Measurements from ENCODE around the gene PRSS23.

The PRSS23 gene

DNA sequence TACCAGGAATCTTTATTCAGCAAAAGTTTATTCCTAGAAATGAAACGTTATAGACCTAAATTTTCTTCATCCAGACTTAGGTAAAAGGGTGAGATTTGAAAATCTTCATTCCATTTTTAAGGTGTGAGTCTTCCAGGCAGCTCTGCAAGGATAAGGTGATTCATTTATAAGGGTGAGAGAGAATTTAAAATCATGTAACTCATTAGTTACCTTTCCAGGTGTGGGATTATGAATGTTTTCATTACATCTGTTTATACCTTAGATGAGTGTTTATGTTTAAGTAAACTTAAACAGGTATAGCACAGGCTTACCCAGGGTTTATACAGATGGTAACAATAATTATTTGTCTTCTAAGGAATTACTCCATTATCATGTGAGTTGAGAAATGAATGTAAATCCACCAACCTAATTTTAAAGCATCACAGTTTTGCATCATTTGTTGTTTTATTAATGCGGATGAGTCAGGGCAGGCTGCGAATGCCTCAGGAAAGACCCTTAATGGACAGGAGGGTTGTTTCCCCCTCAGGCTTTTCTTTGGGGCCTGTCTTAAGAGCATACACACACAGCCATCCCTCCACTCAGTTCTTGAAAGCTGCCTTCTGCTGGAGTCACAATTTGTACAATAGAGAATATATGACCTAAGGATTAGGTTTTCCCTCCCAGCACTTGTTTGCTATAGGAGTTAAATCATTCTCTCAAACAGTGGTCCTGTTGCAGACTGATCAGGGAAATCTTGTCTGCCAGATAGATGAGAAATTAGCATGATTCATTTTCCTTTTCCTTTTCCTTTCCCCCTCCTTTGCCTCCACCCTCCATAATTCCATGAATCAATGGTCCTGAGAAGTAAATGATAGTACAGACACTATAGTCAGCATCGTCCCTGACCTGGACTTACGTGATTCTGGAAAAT lies 3.0 kb downstream of the PRSS23 start:
- H3K9ac ChIP-seq (ENCODE audit: low read length): peak overlapping the region; percentile 3
- peaks cover 10% of the 10 kb centered on the region for H3K36me3 ChIP-seq (ENCODE audit: insufficient read depth, low read length)
- H3K4me3 ChIP-seq (ENCODE audit: low read depth in 1 of 2, low read length in 2 of 2): peak overlapping the region in 1 of 2 donors; percentile 88
- peaks cover 61% of the 10 kb centered on the region for H3K4me1 ChIP-seq (ENCODE audit: insufficient read depth, low read length)
- no peaks in the 10 kb centered on the region for H3K9me3 ChIP-seq (ENCODE audit: low read length)
- H3K27me3 ChIP-seq (ENCODE audit: control insufficient read depth in 1 of 2, insufficient read depth in 2 of 2, low read length in 2 of 2): no peaks in the 10 kb centered on the region
- H3K27ac ChIP-seq (ENCODE audit: low read depth, low read length): peak overlapping the region; percentile 16

DNA sequence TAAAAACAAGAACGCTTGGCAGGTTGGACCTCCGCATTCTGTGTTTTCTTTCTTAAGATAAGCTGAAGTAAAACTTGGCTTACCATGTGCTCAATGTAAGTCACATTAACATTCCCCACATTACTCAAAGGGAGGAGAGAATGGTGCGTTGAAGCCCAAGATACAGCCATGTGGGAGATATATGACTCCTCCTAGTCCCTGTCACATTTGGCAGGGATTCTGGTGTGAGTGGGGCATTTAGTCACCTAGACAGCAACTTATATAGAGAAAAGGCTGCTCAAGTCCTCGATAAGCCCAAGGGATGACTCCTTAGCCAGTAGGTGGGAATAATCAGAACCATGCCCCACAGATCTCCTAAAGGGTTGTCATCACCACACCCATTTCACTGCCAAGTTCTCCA lies 4.6 kb downstream of the PRSS23 start:
- peaks cover 62% of the 10 kb centered on the region for H3K4me1 ChIP-seq (ENCODE audit: insufficient read depth, low read length)
- no peaks in the 10 kb centered on the region for H3K27me3 ChIP-seq (ENCODE audit: control insufficient read depth in 1 of 2, insufficient read depth in 2 of 2, low read length in 2 of 2)
- H3K36me3 ChIP-seq (ENCODE audit: insufficient read depth, low read length): peaks cover 15% of the 10 kb centered on the region
- H3K9ac ChIP-seq (ENCODE audit: low read length): no peak overlapping the region
- H3K4me3 ChIP-seq (ENCODE audit: low read depth in 1 of 2, low read length in 2 of 2): no peak overlapping the region
- H3K9me3 ChIP-seq (ENCODE audit: low read length): no peaks in the 10 kb centered on the region
- H3K27ac ChIP-seq (ENCODE audit: low read depth, low read length): no peak overlapping the region

DNA sequence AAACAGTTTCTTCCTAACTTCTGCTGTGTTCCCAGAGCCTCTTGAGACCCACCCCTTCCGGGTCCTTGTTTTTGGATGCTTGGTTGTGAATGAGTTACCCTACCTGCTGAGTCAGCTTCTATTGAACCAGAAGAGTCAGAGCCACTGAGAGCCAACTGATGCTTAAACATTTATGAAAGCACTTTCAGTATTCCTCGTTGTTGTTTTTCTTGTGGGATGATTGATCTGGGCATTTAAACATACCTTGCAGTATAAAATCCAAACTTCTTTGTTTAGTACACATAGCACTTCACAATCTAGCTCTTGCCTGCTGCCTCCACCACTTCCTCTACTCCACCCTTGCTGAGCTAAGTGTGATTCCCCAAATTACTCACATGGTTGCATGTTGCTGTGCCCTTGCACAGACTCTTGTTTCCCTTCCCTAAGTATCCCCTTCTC lies 5.5 kb downstream of the PRSS23 start:
- no peak overlapping the region for H3K4me3 ChIP-seq (ENCODE audit: low read depth in 1 of 2, low read length in 2 of 2)
- no peaks in the 10 kb centered on the region for H3K9me3 ChIP-seq (ENCODE audit: low read length)
- H3K4me1 ChIP-seq (ENCODE audit: insufficient read depth, low read length): peaks cover 65% of the 10 kb centered on the region
- H3K36me3 ChIP-seq (ENCODE audit: insufficient read depth, low read length): peaks cover 15% of the 10 kb centered on the region
- no peak overlapping the region for H3K9ac ChIP-seq (ENCODE audit: low read length)
- H3K27ac ChIP-seq (ENCODE audit: low read depth, low read length): no peak overlapping the region
- no peaks in the 10 kb centered on the region for H3K27me3 ChIP-seq (ENCODE audit: control insufficient read depth in 1 of 2, insufficient read depth in 2 of 2, low read length in 2 of 2)

DNA sequence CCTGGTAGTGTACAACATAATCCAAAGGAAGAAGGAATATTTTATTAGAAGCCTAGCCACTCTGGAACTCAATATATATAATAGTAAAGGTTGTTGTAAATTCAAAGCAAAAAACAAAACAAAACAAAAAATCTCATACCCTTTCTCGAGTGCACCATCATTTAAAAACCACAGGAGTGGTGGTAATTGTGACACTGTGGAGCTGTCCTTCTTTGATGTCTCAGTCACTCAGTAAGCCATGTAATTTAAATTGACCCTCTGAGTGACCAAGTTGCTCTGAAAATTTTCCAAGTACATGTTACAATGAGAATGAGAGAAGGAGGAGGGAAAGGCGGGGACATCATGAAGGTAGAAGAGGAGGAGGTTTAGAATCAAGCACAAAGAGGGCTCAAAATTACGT lies 6.6 kb downstream of the PRSS23 start:
- no peaks in the 10 kb centered on the region for H3K27me3 ChIP-seq (ENCODE audit: control insufficient read depth in 1 of 2, insufficient read depth in 2 of 2, low read length in 2 of 2)
- no peak overlapping the region for H3K4me3 ChIP-seq (ENCODE audit: low read depth in 1 of 2, low read length in 2 of 2)
- no peak overlapping the region for H3K9ac ChIP-seq (ENCODE audit: low read length)
- no peak overlapping the region for H3K27ac ChIP-seq (ENCODE audit: low read depth, low read length)
- no peaks in the 10 kb centered on the region for H3K9me3 ChIP-seq (ENCODE audit: low read length)
- H3K36me3 ChIP-seq (ENCODE audit: insufficient read depth, low read length): peaks cover 15% of the 10 kb centered on the region
- peaks cover 74% of the 10 kb centered on the region for H3K4me1 ChIP-seq (ENCODE audit: insufficient read depth, low read length)

DNA sequence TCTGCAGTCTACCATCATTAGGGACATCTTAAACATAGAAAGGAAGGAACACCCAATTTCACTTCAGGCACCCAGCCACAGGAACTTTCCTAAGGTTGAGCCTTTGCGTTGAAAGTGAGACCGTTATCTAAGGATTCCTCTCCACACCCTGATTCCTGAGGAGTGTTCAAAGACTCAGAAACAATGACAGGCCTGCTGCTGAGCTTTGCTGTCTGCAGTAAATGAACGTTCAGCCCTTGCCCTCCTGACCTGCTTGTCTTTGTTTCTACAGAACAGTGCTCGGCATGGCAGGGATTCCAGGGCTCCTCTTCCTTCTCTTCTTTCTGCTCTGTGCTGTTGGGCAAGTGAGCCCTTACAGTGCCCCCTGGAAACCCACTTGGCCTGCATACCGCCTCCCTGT lies 7.0 kb downstream of the PRSS23 start:
- Histone ChIP-seq H3K9ac (ENCODE audit: low read length) (no peak overlapping the region), H3K4me3 (ENCODE audit: low read depth in 1 of 2, low read length in 2 of 2) (no peak overlapping the region), H3K27ac (ENCODE audit: low read depth, low read length) (no peak overlapping the region), H3K27me3 (ENCODE audit: control insufficient read depth in 1 of 2, insufficient read depth in 2 of 2, low read length in 2 of 2) (no peaks in the 10 kb centered on the region), H3K36me3 (ENCODE audit: insufficient read depth, low read length) (peaks cover 15% of the 10 kb centered on the region), H3K9me3 (ENCODE audit: low read length) (no peaks in the 10 kb centered on the region), H3K4me1 (ENCODE audit: insufficient read depth, low read length) (peaks cover 77% of the 10 kb centered on the region)

DNA sequence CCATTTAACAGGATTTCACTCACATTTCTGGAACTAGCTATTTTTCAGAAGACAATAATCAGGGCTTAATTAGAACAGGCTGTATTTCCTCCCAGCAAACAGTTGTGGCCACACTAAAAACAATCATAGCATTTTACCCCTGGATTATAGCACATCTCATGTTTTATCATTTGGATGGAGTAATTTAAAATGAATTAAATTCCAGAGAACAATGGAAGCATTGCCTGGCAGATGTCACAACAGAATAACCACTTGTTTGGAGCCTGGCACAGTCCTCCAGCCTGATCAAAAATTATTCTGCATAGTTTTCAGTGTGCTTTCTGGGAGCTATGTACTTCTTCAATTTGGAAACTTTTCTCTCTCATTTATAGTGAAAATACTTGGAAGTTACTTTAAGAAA lies 9.2 kb downstream of the PRSS23 start:
- peaks cover 71% of the 10 kb centered on the region for H3K4me1 ChIP-seq (ENCODE audit: insufficient read depth, low read length)

DNA sequence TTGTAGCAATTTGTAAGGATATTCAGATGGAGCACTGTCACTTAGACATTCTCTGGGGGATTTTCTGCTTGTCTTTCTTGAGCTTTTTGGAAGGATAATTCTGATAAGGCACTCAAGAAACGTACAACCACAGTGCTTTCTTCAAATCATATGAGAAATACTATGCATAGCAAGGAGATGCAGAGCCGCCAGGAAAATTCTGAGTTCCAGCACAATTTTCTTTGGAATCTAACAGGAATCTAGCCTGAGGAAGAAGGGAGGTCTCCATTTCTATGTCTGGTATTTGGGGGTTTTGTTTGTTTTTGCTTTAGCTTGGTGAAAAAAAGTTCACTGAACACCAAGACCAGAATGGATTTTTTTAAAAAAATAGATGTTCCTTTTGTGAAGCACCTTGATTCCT lies 9.9 kb downstream of the PRSS23 start:
- H3K27me3 ChIP-seq (ENCODE audit: control insufficient read depth in 1 of 2, insufficient read depth in 2 of 2, low read length in 2 of 2): no peaks in the 10 kb centered on the region
- H3K27ac ChIP-seq (ENCODE audit: low read depth, low read length): no peak overlapping the region
- H3K4me3 ChIP-seq (ENCODE audit: low read depth in 1 of 2, low read length in 2 of 2): no peak overlapping the region
- H3K36me3 ChIP-seq (ENCODE audit: insufficient read depth, low read length): peaks cover 15% of the 10 kb centered on the region
- no peaks in the 10 kb centered on the region for H3K9me3 ChIP-seq (ENCODE audit: low read length)
- H3K9ac ChIP-seq (ENCODE audit: low read length): no peak overlapping the region
- H3K4me1 ChIP-seq (ENCODE audit: insufficient read depth, low read length): peaks cover 71% of the 10 kb centered on the region

More for the DNA sequence above, 9.2 kb downstream of the PRSS23 start:
- Histone ChIP-seq H3K9ac (ENCODE audit: low read length) (no peak overlapping the region), H3K27ac (ENCODE audit: low read depth, low read length) (no peak overlapping the region), H3K27me3 (ENCODE audit: control insufficient read depth in 1 of 2, insufficient read depth in 2 of 2, low read length in 2 of 2) (no peaks in the 10 kb centered on the region), H3K4me3 (ENCODE audit: low read depth in 1 of 2, low read length in 2 of 2) (no peak overlapping the region), H3K36me3 (ENCODE audit: insufficient read depth, low read length) (peaks cover 15% of the 10 kb centered on the region), H3K9me3 (ENCODE audit: low read length) (no peaks in the 10 kb centered on the region)

DNA sequence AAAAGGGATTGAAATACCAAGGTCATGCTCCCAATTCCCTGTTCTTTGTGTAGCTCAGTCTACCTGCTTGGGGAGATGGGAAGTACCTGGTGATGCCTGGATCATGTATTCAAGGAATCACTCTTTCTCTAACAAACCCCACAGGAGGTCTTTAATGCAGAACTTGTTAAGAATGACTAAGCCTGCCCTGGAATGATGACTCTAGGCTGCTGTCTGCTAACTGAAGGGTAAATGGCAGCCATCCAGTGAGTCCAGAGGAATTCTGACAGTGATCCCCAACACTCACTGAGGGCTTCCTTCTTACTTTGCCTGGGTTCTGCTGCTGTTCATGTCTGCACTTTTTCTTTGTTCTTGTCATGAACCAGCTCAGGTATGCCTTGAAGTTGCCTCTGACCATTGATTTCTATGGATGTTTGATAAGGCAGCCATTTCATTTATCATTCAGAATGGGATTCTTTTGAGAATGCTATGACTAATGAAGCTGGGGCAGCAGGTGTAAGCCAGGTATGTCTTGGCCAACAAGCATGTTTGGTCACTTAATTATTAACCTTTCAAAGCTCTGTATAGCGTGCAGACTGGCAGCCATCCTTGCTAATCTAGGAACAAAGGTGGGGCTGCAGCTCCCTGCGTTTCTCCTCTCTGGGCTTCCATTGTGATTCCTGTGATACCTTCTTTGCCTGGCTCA lies 11.4 kb downstream of the PRSS23 start:
- no peaks in the 10 kb centered on the region for H3K27me3 ChIP-seq (ENCODE audit: control insufficient read depth in 1 of 2, insufficient read depth in 2 of 2, low read length in 2 of 2)
- H3K27ac ChIP-seq (ENCODE audit: low read depth, low read length): no peak overlapping the region

DNA sequence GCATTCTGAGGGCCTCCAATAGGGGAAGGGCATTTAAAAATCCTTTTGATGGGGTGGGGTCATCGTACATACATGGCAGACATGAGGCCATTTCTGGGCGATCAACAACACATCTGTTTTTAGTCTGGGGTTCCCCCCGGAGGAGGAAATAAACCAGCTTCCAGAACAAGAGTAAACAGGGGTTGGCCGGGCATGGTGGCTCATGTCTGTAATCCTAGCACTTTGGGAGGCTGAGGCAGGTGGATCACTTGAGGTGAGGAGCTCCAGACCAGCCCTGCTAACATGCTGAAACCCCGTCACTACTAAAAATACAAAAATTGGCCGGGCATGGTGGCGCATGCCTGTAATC lies 12.0 kb downstream of the PRSS23 start:
- no peak overlapping the region for H3K4me3 ChIP-seq (ENCODE audit: low read depth in 1 of 2, low read length in 2 of 2)
- H3K27me3 ChIP-seq (ENCODE audit: control insufficient read depth in 1 of 2, insufficient read depth in 2 of 2, low read length in 2 of 2): no peaks in the 10 kb centered on the region
- no peak overlapping the region for H3K9ac ChIP-seq (ENCODE audit: low read length)
- peaks cover 15% of the 10 kb centered on the region for H3K36me3 ChIP-seq (ENCODE audit: insufficient read depth, low read length)
- H3K9me3 ChIP-seq (ENCODE audit: low read length): no peaks in the 10 kb centered on the region
- no peak overlapping the region for H3K27ac ChIP-seq (ENCODE audit: low read depth, low read length)
- H3K4me1 ChIP-seq (ENCODE audit: insufficient read depth, low read length): peaks cover 74% of the 10 kb centered on the region

More for the DNA sequence above, 11.4 kb downstream of the PRSS23 start:
- H3K36me3 ChIP-seq (ENCODE audit: insufficient read depth, low read length): peaks cover 15% of the 10 kb centered on the region
- no peaks in the 10 kb centered on the region for H3K9me3 ChIP-seq (ENCODE audit: low read length)
- no peak overlapping the region for H3K4me3 ChIP-seq (ENCODE audit: low read depth in 1 of 2, low read length in 2 of 2)
- H3K4me1 ChIP-seq (ENCODE audit: insufficient read depth, low read length): peaks cover 74% of the 10 kb centered on the region
- no peak overlapping the region for H3K9ac ChIP-seq (ENCODE audit: low read length)

DNA sequence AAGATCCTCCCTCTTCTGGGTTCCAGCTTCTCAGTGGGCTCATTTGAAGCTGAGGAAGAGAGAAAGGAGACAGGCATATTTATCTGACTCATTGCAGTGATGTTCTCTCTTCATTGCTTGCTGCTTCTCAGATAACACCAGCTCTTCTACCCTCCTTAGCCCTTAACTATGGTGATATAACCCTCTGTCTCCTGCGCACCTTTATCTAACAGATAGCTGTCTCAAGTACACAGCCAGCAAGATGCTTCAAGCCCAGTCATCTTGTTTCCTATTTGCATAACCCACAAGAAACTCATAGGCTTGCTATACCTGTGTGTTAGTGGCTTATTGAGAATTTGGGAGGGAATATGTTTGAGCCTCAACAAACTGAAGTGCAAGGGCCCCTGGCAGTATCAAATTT lies 12.6 kb downstream of the PRSS23 start:
- H3K27ac ChIP-seq (ENCODE audit: low read depth, low read length): peak overlapping the region; percentile 53
- H3K4me1 ChIP-seq (ENCODE audit: insufficient read depth, low read length): peaks cover 78% of the 10 kb centered on the region
- H3K4me3 ChIP-seq (ENCODE audit: low read depth in 1 of 2, low read length in 2 of 2): no peak overlapping the region
- H3K9ac ChIP-seq (ENCODE audit: low read length): no peak overlapping the region
- no peaks in the 10 kb centered on the region for H3K9me3 ChIP-seq (ENCODE audit: low read length)
- H3K27me3 ChIP-seq (ENCODE audit: control insufficient read depth in 1 of 2, insufficient read depth in 2 of 2, low read length in 2 of 2): no peaks in the 10 kb centered on the region
- H3K36me3 ChIP-seq (ENCODE audit: insufficient read depth, low read length): peaks cover 9% of the 10 kb centered on the region

DNA sequence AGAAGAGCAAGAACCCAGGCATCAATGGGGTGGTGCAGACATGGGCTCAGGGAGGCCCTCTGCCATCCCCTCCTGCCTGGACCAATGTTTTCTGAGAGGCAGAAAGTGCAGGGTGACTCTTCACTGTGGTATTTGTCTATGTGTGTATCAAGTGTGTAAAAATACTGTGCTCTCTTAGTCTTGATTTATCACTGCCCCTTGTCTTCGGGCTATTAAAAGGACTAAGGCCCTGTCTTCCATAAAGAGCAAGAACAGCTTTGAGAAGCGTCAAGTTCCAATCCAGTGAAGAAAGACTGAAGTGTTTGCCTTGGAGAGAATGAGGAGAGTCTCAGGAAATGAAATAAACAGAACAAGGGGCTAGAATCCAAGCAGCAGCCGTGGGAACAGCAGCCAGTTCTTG lies 14.4 kb downstream of the PRSS23 start:
- Histone ChIP-seq H3K4me3 (ENCODE audit: low read depth in 1 of 2, low read length in 2 of 2) (peak overlapping the region in 1 of 2 donors; percentile 28), H3K9ac (ENCODE audit: low read length) (no peak overlapping the region), H3K27me3 (ENCODE audit: control insufficient read depth in 1 of 2, insufficient read depth in 2 of 2, low read length in 2 of 2) (no peaks in the 10 kb centered on the region), H3K4me1 (ENCODE audit: insufficient read depth, low read length) (peaks cover 74% of the 10 kb centered on the region), H3K36me3 (ENCODE audit: insufficient read depth, low read length) (no peaks in the 10 kb centered on the region), H3K9me3 (ENCODE audit: low read length) (no peaks in the 10 kb centered on the region), H3K27ac (ENCODE audit: low read depth, low read length) (peak overlapping the region; percentile 75)
